SK-N-SH (cell line): Measurements from ENCODE around the gene LRMDA. TPM values are rescaled to one million over a fixed set of nuclear protein-coding genes. Genes with fewer than 3 reads are reported as not detected.

Experiments
- CTCF ChIA-PET: fragments of 300-600, 350-600 bp; formaldehyde crosslinking; extraction: SDS; loops from one replicate; lab custom pipeline; 2021; lab: Yijun Ruan, JAX
- POLR2A ChIA-PET: fragments of 350-600 bp; sonication (Branson Sonifier 250); formaldehyde crosslinking; extraction: SDS; loops from one replicate; lab custom pipeline; 2020; ENCODE audit warnings: antibody characterized with exemption, inconsistent platforms; lab: Yijun Ruan, JAX
- DNase-seq: peaks from one replicate; pipeline ENCODE4 v3.0.0; 2012
- H2AFZ ChIP-seq: fragments of 200-600 bp; sonication (generic); 2 replicates; pipeline ENCODE4 v1.8.1; 2016; ENCODE audit warnings: antibody characterized with exemption, mild to moderate bottlenecking, low read depth
- H3F3A ChIP-seq: fragments of 200-600 bp; sonication (generic); replicated peaks from 2 replicates; pipeline ENCODE3; 2016; ENCODE audit warnings: antibody characterized with exemption, mild to moderate bottlenecking; ENCODE audit not compliant: insufficient read depth
- H3K27ac ChIP-seq, 2 experiments: fragments of 200-500 bp in 1 of 2; fragments of 200-600 bp in 1 of 2; sonication (Bioruptor generic) in 1 of 2; sonication (generic), shearing (Covaris generic) in 1 of 2; 2 replicates each; pipeline versions ENCODE4 v1.5.1 to v1.6.1; 2014 to 2016; ENCODE audit warnings: low read depth in 2 of 2, inconsistent platforms in 1 of 2, low read length in 1 of 2, mild to moderate bottlenecking in 1 of 2, mixed read lengths in 1 of 2
- H3K27me3 ChIP-seq: fragments of 200-600 bp; sonication (generic), shearing (Covaris generic); 2 replicates; pipeline ENCODE4 v1.6.1; 2016; ENCODE audit warnings: mixed run types; ENCODE audit not compliant: insufficient read depth
- H3K36me3 ChIP-seq, 2 experiments: fragments of 200-500 bp in 1 of 2; fragments of 200-600 bp in 1 of 2; sonication (Bioruptor generic) in 1 of 2; sonication (generic) in 1 of 2; replicated peaks in 1 of 2; 2 replicates each; pipeline versions ENCODE3 to v1.5.1; 2014 to 2016; ENCODE audit warnings: low read length in 1 of 2, mild to moderate bottlenecking in 1 of 2; ENCODE audit not compliant: insufficient read depth in 2 of 2, control insufficient read depth in 1 of 2
- H3K4me1 ChIP-seq, 2 experiments: fragments of 200-500 bp in 1 of 2; fragments of 200-600 bp in 1 of 2; sonication (Bioruptor generic) in 1 of 2; sonication (generic), shearing (Covaris generic) in 1 of 2; 2 replicates each; pipeline versions ENCODE4 v1.5.1 to v1.6.1; 2014 to 2016; ENCODE audit warnings: low read depth in 1 of 2, low read length in 1 of 2, mixed run types in 1 of 2; ENCODE audit not compliant: insufficient read depth in 2 of 2, control insufficient read depth in 1 of 2
- H3K4me2 ChIP-seq: fragments of 200-600 bp; sonication (generic), shearing (Covaris generic); 2 replicates; pipeline ENCODE4 v1.6.1; 2017; ENCODE audit warnings: mixed run types
- H3K4me3 ChIP-seq, 2 experiments: fragments of 200-500 bp in 1 of 2; fragments of 200-600 bp in 1 of 2; sonication (Bioruptor generic) in 1 of 2; sonication (generic), shearing (Covaris generic) in 1 of 2; 2 replicates each; pipeline versions ENCODE4 v1.5.1 to v1.8.1; 2014 to 2016; ENCODE audit warnings: low read depth in 2 of 2, inconsistent platforms in 1 of 2, low read length in 1 of 2, mild to moderate bottlenecking in 1 of 2, mixed read lengths in 1 of 2, moderate library complexity in 1 of 2
- H3K79me2 ChIP-seq: fragments of 200-600 bp; sonication (generic); 2 replicates; pipeline ENCODE4 v1.8.1; 2017; ENCODE audit warnings: mild to moderate bottlenecking; ENCODE audit not compliant: insufficient read depth
- H3K9ac ChIP-seq: fragments of 200-600 bp; sonication (generic); 2 replicates; pipeline ENCODE4 v1.6.1; 2017; ENCODE audit warnings: mixed run types
- H3K9me2 ChIP-seq: fragments of 200-600 bp; sonication (generic); 2 replicates; pipeline ENCODE4 v1.6.1; 2017; ENCODE audit warnings: mixed run types
- H3K9me3 ChIP-seq: fragments of 200-600 bp; sonication (generic); 2 replicates; pipeline ENCODE4 v1.6.1; 2017; ENCODE audit warnings: mixed run types, mild to moderate bottlenecking, moderate library complexity
- H4K20me1 ChIP-seq: fragments of 200-600 bp; sonication (generic); 2 replicates; pipeline ENCODE4 v1.6.1; 2017; ENCODE audit warnings: mild to moderate bottlenecking, mixed run types; ENCODE audit not compliant: insufficient read depth
- EP300 ChIP-seq, 2 experiments: IDR thresholded peaks; 2 replicates each; pipeline versions ENCODE4 v1.4.0 to v1.6.1; 2012; ENCODE audit warnings: borderline replicate concordance in 1 of 2, low read depth in 1 of 2, low read length in 1 of 2
- EZH2phosphoT487 ChIP-seq: fragments of 200-600 bp; sonication (generic); IDR thresholded peaks from 2 replicates; pipeline ENCODE4 v1.6.1; 2017; ENCODE audit warnings: low read depth, mixed run types, mild to moderate bottlenecking, antibody characterized with exemption, moderate library complexity, borderline replicate concordance
- FOXJ3 ChIP-seq: sonication (generic); formaldehyde crosslinking; IDR thresholded peaks from 2 replicates; pipeline ENCODE4 v1.5.1; 2020; ENCODE audit warnings: mild to moderate bottlenecking, missing genetic modification reagents
- GABPA ChIP-seq: IDR thresholded peaks from 2 replicates; pipeline ENCODE4 v1.4.0; 2012; ENCODE audit warnings: low read depth, mild to moderate bottlenecking
- GATA2 ChIP-seq: sonication (generic); formaldehyde crosslinking; IDR thresholded peaks from 2 replicates; pipeline ENCODE4 v1.5.0; 2020; ENCODE audit warnings: mild to moderate bottlenecking, missing genetic modification reagents
- JUND ChIP-seq: IDR thresholded peaks from 2 replicates; pipeline ENCODE4 v1.4.0; 2012
- MEF2A ChIP-seq: IDR thresholded peaks from 2 replicates; pipeline ENCODE4 v1.4.0; 2012; ENCODE audit warnings: low read depth, borderline replicate concordance
- MXI1 ChIP-seq: IDR thresholded peaks from 2 replicates; pipeline ENCODE4 v1.6.1; 2012; ENCODE audit warnings: mild to moderate bottlenecking, low read depth, low read length, improper control_type of control experiment
- NFIC ChIP-seq: IDR thresholded peaks from 2 replicates; pipeline ENCODE4 v1.4.0; 2012; ENCODE audit warnings: borderline replicate concordance
- PBX3 ChIP-seq: IDR thresholded peaks from 2 replicates; pipeline ENCODE4; 2012
- POLR2AphosphoS5 ChIP-seq: IDR thresholded peaks from 2 replicates; pipeline ENCODE4 v1.6.1; 2012; ENCODE audit warnings: low read depth, low read length
- RAD21 ChIP-seq: IDR thresholded peaks from 2 replicates; pipeline ENCODE4 v1.6.1; 2012; ENCODE audit warnings: mild to moderate bottlenecking, low read length
- REST ChIP-seq: IDR thresholded peaks from 2 replicates; pipeline ENCODE4 v1.6.1; 2012; ENCODE audit warnings: mild to moderate bottlenecking, low read depth, low read length, moderate library complexity
- RFX5 ChIP-seq: IDR thresholded peaks from 2 replicates; pipeline ENCODE4 v1.6.1; 2012; ENCODE audit warnings: mild to moderate bottlenecking, improper control_type of control experiment, low read length
- RXRA ChIP-seq: IDR thresholded peaks from 2 replicates; pipeline ENCODE4 v1.4.0; 2012; ENCODE audit warnings: low read depth, mild to moderate bottlenecking, borderline replicate concordance
- SIN3A ChIP-seq: IDR thresholded peaks from 2 replicates; pipeline ENCODE4 v1.6.1; 2012; ENCODE audit warnings: low read depth, mild to moderate bottlenecking, low read length, moderate library complexity, borderline replicate concordance
- TCF12 ChIP-seq: IDR thresholded peaks from 2 replicates; pipeline ENCODE4 v1.4.0; 2012
- TEAD4 ChIP-seq: IDR thresholded peaks from 2 replicates; pipeline ENCODE4 v1.4.0; 2012; ENCODE audit warnings: mild to moderate bottlenecking, borderline replicate concordance; ENCODE audit not compliant: insufficient read depth
- YY1 ChIP-seq: IDR thresholded peaks from 2 replicates; pipeline ENCODE4 v1.4.0; 2012; ENCODE audit warnings: low read depth, mild to moderate bottlenecking
- WGBS: methylation state at CpG from one replicate; pipeline ENCODE4 v1.1.6; 2017; ENCODE audit warnings: low lambda C conversion rate; 5-methylcytosine and 5-hydroxymethylcytosine counted together
- polyA plus RNA-seq, 3 experiments: library from polyadenylated mRNA; depleted of rRNA; stranded (reverse); fragments of >200 nt; gene quantifications; 2 replicates each; pipeline ENCODE4 v1.2.3, GENCODE V29; 2012
- TF ChIP-seq, protein P1 (sequence below): IDR thresholded peaks from 2 replicates; pipeline ENCODE4 v1.4.0; 2012; ENCODE audit warnings: low read depth, borderline replicate concordance

Gene LRMDA
- polyA plus RNA-seq, 1 of the 3 experiments (the other 2 are of a cell fraction): 0.95 TPM

DNA sequence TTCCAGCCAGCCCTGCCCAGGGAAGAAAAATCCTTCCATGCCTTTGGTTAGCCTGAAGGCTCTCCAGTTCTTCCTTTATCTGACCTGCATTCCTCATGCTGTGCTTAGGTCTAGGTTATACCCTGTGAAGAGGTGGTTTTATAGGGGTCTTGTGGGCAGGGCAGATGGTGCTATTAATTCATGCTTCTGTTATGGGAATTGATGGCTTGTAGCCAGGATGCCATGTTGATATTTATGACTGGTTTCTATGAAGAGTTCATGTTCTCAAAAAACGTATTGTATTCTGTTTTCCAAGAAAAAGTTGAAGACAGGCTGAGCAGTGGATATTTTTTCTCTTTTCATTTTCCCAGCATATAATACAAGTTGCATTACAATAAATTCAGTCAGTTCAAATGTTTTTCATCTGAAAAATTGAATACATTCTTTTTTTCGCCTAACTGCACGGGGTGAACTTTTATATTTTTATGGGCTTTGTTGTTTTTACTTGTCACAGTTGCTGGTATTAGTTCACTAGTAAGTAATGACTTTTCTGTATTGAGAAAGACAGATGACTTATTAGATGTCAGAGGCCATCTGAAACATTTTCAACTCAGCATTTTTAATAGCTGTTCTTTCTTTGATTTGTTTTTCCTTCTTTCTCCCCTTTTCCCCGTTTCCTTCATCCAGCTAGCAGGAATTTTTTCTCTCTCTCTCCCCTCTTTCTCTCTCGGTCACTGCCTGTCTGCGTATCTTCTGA, 322.8 kb downstream of the LRMDA start:
- CTCF ChIA-PET: no interaction called here
- no peak overlapping the region for H3K4me3 ChIP-seq
- no peak overlapping the region for H3K9ac ChIP-seq
- DNase-seq: no peak
- H4K20me1 ChIP-seq: no peaks in the 10 kb centered on the region
- no peak overlapping the region for H2AFZ ChIP-seq
- POLR2A ChIA-PET: interaction anchor here (0.7 kb wide), 1 partner anchor 1074 kb away, joined by 3 read pairs; no protein-coding TSS in a partner anchor
- no peaks in the 10 kb centered on the region for H3K36me3 ChIP-seq
- no peaks in the 10 kb centered on the region for H3K79me2 ChIP-seq
- no peaks in the 10 kb centered on the region for H3F3A ChIP-seq
- H3K9me3 ChIP-seq: no peaks in the 10 kb centered on the region
- H3K9me2 ChIP-seq: no peaks in the 10 kb centered on the region
- H3K4me2 ChIP-seq: no peak overlapping the region
- no peaks in the 10 kb centered on the region; the same call in 1 of the 2 replicates for H3K27me3 ChIP-seq
- TF ChIP-seq MEF2A (no peak), MXI1 (no peak), TCF12 (no peak)
- TF ChIP-seq, all 33 proteins: peak for 0
- Histone ChIP-seq H3K27ac (no peak overlapping the region), H3K4me1 (no peaks in the 10 kb centered on the region; a peak in 1 of 4 replicates)
- WGBS: 67% methylated on average over 6 of the region's 6 CpGs

- DNase-seq: no peak
- H3K4me2 ChIP-seq: no peak overlapping the region
- no peak overlapping the region for H3K27ac ChIP-seq
- no peaks in the 10 kb centered on the region for H3K9me3 ChIP-seq
- H3K79me2 ChIP-seq: no peaks in the 10 kb centered on the region
- no peaks in the 10 kb centered on the region; the same call in 1 of the 2 replicates for H3K27me3 ChIP-seq
- no peak overlapping the region for H3K4me3 ChIP-seq
- 77% methylated on average over 6 of the region's 6 CpGs for WGBS
- H2AFZ ChIP-seq: no peak overlapping the region
- ChIA-PET POLR2A (no interaction called here), CTCF (no interaction called here)
- TF ChIP-seq EP300 (IDR thresholded peaks at IDR 0.05; ENCODE audit: borderline replicate concordance in 1 of 2, low read depth in 1 of 2, low read length in 1 of 2) (no peak), RFX5 (no peak), EZH2phosphoT487 (no peak), RXRA (no peak), REST (no peak), PBX3 (no peak), SIN3A (no peak), FOXJ3 (no peak), YY1 (no peak), GATA2 (CRISPR knock-in tag) (no peak), JUND (no peak), TEAD4 (no peak), POLR2AphosphoS5 (no peak), NFIC (no peak), GABPA (no peak), RAD21 (no peak)
- TF ChIP-seq, protein P1, sequence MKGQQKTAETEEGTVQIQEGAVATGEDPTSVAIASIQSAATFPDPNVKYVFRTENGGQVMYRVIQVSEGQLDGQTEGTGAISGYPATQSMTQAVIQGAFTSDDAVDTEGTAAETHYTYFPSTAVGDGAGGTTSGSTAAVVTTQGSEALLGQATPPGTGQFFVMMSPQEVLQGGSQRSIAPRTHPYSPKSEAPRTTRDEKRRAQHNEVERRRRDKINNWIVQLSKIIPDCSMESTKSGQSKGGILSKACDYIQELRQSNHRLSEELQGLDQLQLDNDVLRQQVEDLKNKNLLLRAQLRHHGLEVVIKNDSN: no peak
- H3K36me3 ChIP-seq: no peaks in the 10 kb centered on the region
- no peaks in the 10 kb centered on the region for H3K9me2 ChIP-seq
- no peak overlapping the region for H3K9ac ChIP-seq
- no peaks in the 10 kb centered on the region for H3F3A ChIP-seq
- no peaks in the 10 kb centered on the region; a peak in 1 of 4 replicates for H3K4me1 ChIP-seq
- no peaks in the 10 kb centered on the region for H4K20me1 ChIP-seq
Measured at GRCh38 chr10:75755528-75755927, 324.1 kb downstream of the LRMDA start.
